Naive thymus-derived CD4-positive, alpha-beta T cell (primary cell): ENCODE results near the gene CCNI. TPM values are rescaled to one million over a fixed set of nuclear protein-coding genes. Genes with fewer than 3 reads are reported as not detected.
A peak's percentile ranks its signal among the peaks of the same experiment; 100 is the strongest.

Source experiments
- ATAC-seq: fragments of 150-1000 bp; cut with Tn5 transposase; 2 replicates; pipeline ENCODE4 v1.10.0; 2021; ENCODE audit warnings: mild to moderate bottlenecking, moderate library complexity
- CTCF ChIA-PET: fragments of 350-600 bp; sonication (Branson Sonifier 250); formaldehyde crosslinking; loops from one replicate; lab custom pipeline; 2021; ENCODE audit warnings: antibody characterized with exemption; lab: Charles Lee
- POLR2A ChIA-PET: fragments of 350-600 bp; sonication (Branson Sonifier 250); formaldehyde crosslinking; loops from one replicate; lab custom pipeline; 2021; ENCODE audit warnings: antibody characterized with exemption, inconsistent platforms; lab: Charles Lee
- DNase-seq, 9 donors: peaks; one replicate each; pipeline versions ENCODE4 v3.0.0 to v3.0.0-alpha.2; 2020 to 2022; ENCODE audit warnings: mixed read lengths in 1 of 9
- H3K27ac ChIP-seq: one replicate; pipeline ENCODE4 v1.7.0; 2013; ENCODE audit warnings: mild to moderate bottlenecking, low read depth, low read length, moderate library complexity
- H3K27me3 ChIP-seq, 2 donors: one replicate each; pipeline ENCODE4 v1.7.0; 2013; ENCODE audit warnings: low read length in 2 of 2, mild to moderate bottlenecking in 2 of 2, moderate library complexity in 2 of 2; ENCODE audit not compliant: control insufficient read depth in 2 of 2, insufficient read depth in 2 of 2
- H3K36me3 ChIP-seq, 3 experiments: 1 replicate in 2 of 3; 2 replicates in 1 of 3; pipeline ENCODE4 v1.7.0; 2013; ENCODE audit warnings: low read length in 3 of 3, mild to moderate bottlenecking in 3 of 3, moderate library complexity in 1 of 3; ENCODE audit not compliant: insufficient read depth in 3 of 3, control insufficient read depth in 2 of 3
- H3K4me1 ChIP-seq, 2 donors: one replicate each; pipeline ENCODE4 v1.7.0; 2013; ENCODE audit warnings: low read length in 2 of 2, mild to moderate bottlenecking in 2 of 2, moderate library complexity in 1 of 2; ENCODE audit not compliant: control insufficient read depth in 2 of 2, insufficient read depth in 2 of 2
- H3K4me3 ChIP-seq: 2 replicates; pipeline ENCODE4 v1.7.0; 2013; ENCODE audit warnings: mild to moderate bottlenecking, low read length
- H3K9me3 ChIP-seq, 3 experiments: 1 replicate in 2 of 3; 2 replicates in 1 of 3; pipeline ENCODE4 v1.7.0; 2013; ENCODE audit warnings: low read length in 3 of 3; ENCODE audit not compliant: control insufficient read depth in 2 of 3
- H3K27ac Mint-ChIP-seq, 9 donors: one replicate each; pipeline ENCODE4 v1.8.0; 2020 to 2022; ENCODE audit warnings: mixed read lengths in 9 of 9, mild to moderate bottlenecking in 8 of 9, moderate library complexity in 5 of 9, inconsistent platforms in 2 of 9
- H3K27me3 Mint-ChIP-seq, 5 donors: one replicate each; pipeline ENCODE4 v1.8.0; 2021 to 2022; ENCODE audit warnings: mixed read lengths in 5 of 5, mild to moderate bottlenecking in 1 of 5
- H3K36me3 Mint-ChIP-seq, 5 donors: one replicate each; pipeline ENCODE4 v1.8.0; 2020 to 2022; ENCODE audit warnings: mixed read lengths in 5 of 5, mild to moderate bottlenecking in 3 of 5, inconsistent platforms in 1 of 5
- H3K4me1 Mint-ChIP-seq, 7 donors: one replicate each; pipeline ENCODE4 v1.8.0; 2020 to 2022; ENCODE audit warnings: mixed read lengths in 7 of 7, mild to moderate bottlenecking in 3 of 7, inconsistent platforms in 1 of 7
- H3K4me3 Mint-ChIP-seq, 10 donors: one replicate each; pipeline ENCODE4 v1.8.0; 2020 to 2022; ENCODE audit warnings: mild to moderate bottlenecking in 10 of 10, mixed read lengths in 10 of 10, moderate library complexity in 6 of 10, inconsistent platforms in 2 of 10
- H3K9me3 Mint-ChIP-seq, 11 donors: one replicate each; pipeline ENCODE4 v1.8.0; 2020 to 2022; ENCODE audit warnings: mixed read lengths in 11 of 11, mild to moderate bottlenecking in 4 of 11, inconsistent platforms in 1 of 11, moderate library complexity in 1 of 11
- intact Hi-C, 2 donors: fragments of 100-400 bp; cut with micrococcal nuclease; formaldehyde crosslinking; loops; one replicate each; pipeline ENCODE4 v1.15.1; 2023
- polyA plus RNA-seq, 2 donors: library from polyadenylated mRNA; unstranded; fragments of 300-500 nt; fragmentation: Illumina TruSeq; gene quantifications; one replicate each; pipeline ENCODE4 v1.2.3, GENCODE V29; 2021
- total RNA-seq, 6 experiments: library from RNA in 5 of 6; stranded (reverse) in 5 of 6; gene quantifications; 1 replicate in 5 of 6; 2 replicates in 1 of 6; pipeline ENCODE4 v1.2.3 and lab custom pipeline; 2021 to 2026

Gene CCNI
- total and polyA plus RNA-seq, 7 experiments from 2014 or later, result 206 to 418 (median 345) TPM

- H3K4me1 ChIP-seq, result peaks cover 10 to 24% of the 10 kb centered on the region in 2 donors
- Mint-ChIP-seq H3K4me3 (peak overlapping the region in 4 of 10 donors; percentile 98 to 99 (median 99)), H3K27me3 (peaks cover 0 to 7% (median 0%) of the 10 kb centered on the region in 5 donors), H3K27ac (peak overlapping the region in 5 of 9 donors; percentile 100), H3K9me3 (peaks cover 0 to 9% (median 0%) of the 10 kb centered on the region in 11 donors), H3K36me3 (peaks cover 0 to 9% (median 0%) of the 10 kb centered on the region in 5 donors), H3K4me1 (peaks cover 22 to 52% (median 38%) of the 10 kb centered on the region in 7 donors)
- DNase-seq (peak in 2 of 9 donors; percentile 22 to 23), ATAC-seq (no peak)
- intact Hi-C loops, result loop anchor here (1.0 to 5.0 kb wide), 18 partner anchors 18 to 1700 kb away; partner anchors contain the start of genes RCHY1 (in 2 of the 2), THAP6 (in 2 of the 2), BMP2K (in 1 of the 2) and CNOT6L (in 1 of the 2)
- H3K27ac ChIP-seq, result peak overlapping the region; percentile 98
- H3K27me3 ChIP-seq, result no peaks in the 10 kb centered on the region
- H3K9me3 ChIP-seq, result no peaks in the 10 kb centered on the region
- ChIA-PET CTCF (interaction anchor here (0.6 to 0.9 kb wide), 4 partner anchors 23 to 123 kb away, joined by 3 to 4 read pairs (median 3); no protein-coding TSS in a partner anchor), POLR2A (interaction anchor here (0.6 to 3.2 kb wide), 15 partner anchors 8 to 127 kb away, joined by 3 to 38 read pairs (median 4); partner anchors contain the start of gene CCNG2)
- H3K4me3 ChIP-seq, result peak overlapping the region; percentile 86
- peaks cover 0 to 7% (median 0%) of the 10 kb centered on the region in 3 experiments for H3K36me3 ChIP-seq
Measured at GRCh38 chr4:77076889-77077635, 1.3 kb upstream of the CCNI start.

GRCh38 chr4:77074981-77075855 lies 571 bp downstream of the CCNI start:
- peaks cover 26 to 57% (median 39%) of the 10 kb centered on the region in 7 donors for H3K4me1 Mint-ChIP-seq

GRCh38 chr4:77074381-77074831 lies 1.4 kb downstream of the CCNI start:
- intact Hi-C loops, result loop anchor here (1.0 to 2.0 kb wide), 2 partner anchors 9 to 22 kb away; no protein-coding TSS in a partner anchor
- H3K4me3 ChIP-seq, result peak overlapping the region; percentile 40
- Mint-ChIP-seq H3K27me3 (peaks cover 0 to 7% (median 0%) of the 10 kb centered on the region in 5 donors), H3K27ac (no peak overlapping the region), H3K4me3 (no peak overlapping the region), H3K9me3 (peaks cover 0 to 9% (median 0%) of the 10 kb centered on the region in 11 donors), H3K36me3 (peaks cover 0 to 13% (median 4%) of the 10 kb centered on the region in 5 donors), H3K4me1 (peaks cover 32 to 64% (median 43%) of the 10 kb centered on the region in 7 donors)
- peaks cover 0 to 7% (median 0%) of the 10 kb centered on the region in 3 experiments for H3K36me3 ChIP-seq
- H3K27ac ChIP-seq, result peak overlapping the region; percentile 98
- ATAC-seq (no peak), DNase-seq (peak in 1 of 9 donors; percentile 24)
- H3K4me1 ChIP-seq, result peaks cover 14 to 28% of the 10 kb centered on the region in 2 donors
- ChIA-PET CTCF (interaction anchor here (1.1 kb wide), 2 partner anchors 21 to 80 kb away, joined by 3 to 6 read pairs; no protein-coding TSS in a partner anchor), POLR2A (interaction anchor here (1.1 to 3.2 kb wide), 5 partner anchors 10 to 926 kb away, joined by 3 to 38 read pairs (median 4); partner anchors contain the start of genes CCNG2 and NUP54)
- H3K27me3 ChIP-seq, result no peaks in the 10 kb centered on the region
- H3K9me3 ChIP-seq, result no peaks in the 10 kb centered on the region

More at GRCh38 chr4:77074981-77075855, 571 bp downstream of the CCNI start:
- H3K4me3 ChIP-seq, result peak overlapping the region; percentile 86
- H3K27me3 ChIP-seq, result no peaks in the 10 kb centered on the region
- POLR2A ChIA-PET, result interaction anchor here (0.7 to 3.2 kb wide), 5 partner anchors 23 to 927 kb away, joined by 3 to 38 read pairs (median 3); partner anchors contain the start of genes CCNG2 and NUP54
- no peaks in the 10 kb centered on the region for H3K9me3 ChIP-seq
- peak overlapping the region; percentile 98 for H3K27ac ChIP-seq
- Mint-ChIP-seq H3K36me3 (peaks cover 0 to 11% (median 0%) of the 10 kb centered on the region in 5 donors), H3K9me3 (peaks cover 0 to 9% (median 0%) of the 10 kb centered on the region in 11 donors), H3K27ac (peak overlapping the region in 5 of 9 donors; percentile 100), H3K27me3 (peaks cover 0 to 7% (median 0%) of the 10 kb centered on the region in 5 donors), H3K4me3 (peak overlapping the region in 4 of 10 donors; percentile 98 to 99 (median 99))
- CTCF ChIA-PET, result interaction anchor here (1.1 kb wide), 1 partner anchor 22 kb away, joined by 6 read pairs; no protein-coding TSS in a partner anchor
- peak; percentile 69 to 85 (median 76) for DNase-seq
- peak; percentile 76 for ATAC-seq
- peaks cover 0 to 7% (median 0%) of the 10 kb centered on the region in 3 experiments for H3K36me3 ChIP-seq
- intact Hi-C loops, result loop anchor here (1.0 to 5.0 kb wide), 11 partner anchors 10 to 1563 kb away; partner anchors contain the start of genes RCHY1 (in 2 of the 2), THAP6 (in 2 of the 2), CNOT6L (in 1 of the 2) and G3BP2 (in 1 of the 2)
- peaks cover 14 to 28% of the 10 kb centered on the region in 2 donors for H3K4me1 ChIP-seq

GRCh38 chr4:77073981-77074380 lies 1.8 kb downstream of the CCNI start:
- ChIA-PET CTCF (interaction anchor here (0.7 to 1.1 kb wide), 4 partner anchors 18 to 80 kb away, joined by 3 to 5 read pairs (median 3); no protein-coding TSS in a partner anchor), POLR2A (interaction anchor here (0.7 to 1.4 kb wide), 6 partner anchors 10 to 85 kb away, joined by 3 to 6 read pairs (median 4); partner anchors contain the start of gene CCNG2)
- Mint-ChIP-seq H3K4me3 (no peak overlapping the region), H3K36me3 (peaks cover 0 to 10% (median 4%) of the 10 kb centered on the region in 5 donors), H3K27me3 (peaks cover 0 to 7% (median 0%) of the 10 kb centered on the region in 5 donors), H3K27ac (no peak overlapping the region), H3K4me1 (peaks cover 30 to 63% (median 46%) of the 10 kb centered on the region in 7 donors), H3K9me3 (peaks cover 0 to 9% (median 0%) of the 10 kb centered on the region in 11 donors)
- no peak for DNase-seq
- no peaks in the 10 kb centered on the region for H3K27me3 ChIP-seq
- peaks cover 14 to 28% of the 10 kb centered on the region in 2 donors for H3K4me1 ChIP-seq
- ATAC-seq, result no peak
- peak overlapping the region; percentile 98 for H3K27ac ChIP-seq
- H3K9me3 ChIP-seq, result no peaks in the 10 kb centered on the region
- H3K4me3 ChIP-seq, result peak overlapping the region; percentile 40
- H3K36me3 ChIP-seq, result peaks cover 0 to 7% (median 0%) of the 10 kb centered on the region in 3 experiments
- intact Hi-C loops, result loop anchor here (1.0 to 2.0 kb wide), 2 partner anchors 9 to 21 kb away; no protein-coding TSS in a partner anchor

GRCh38 chr4:77073106-77073809 lies 2.5 kb downstream of the CCNI start:
- no peaks in the 10 kb centered on the region for H3K27me3 ChIP-seq
- intact Hi-C loops, result no loop called here
- Mint-ChIP-seq H3K27me3 (peaks cover 0 to 7% (median 0%) of the 10 kb centered on the region in 5 donors), H3K9me3 (peaks cover 0 to 9% (median 0%) of the 10 kb centered on the region in 11 donors), H3K27ac (no peak overlapping the region), H3K4me1 (peaks cover 32 to 65% (median 51%) of the 10 kb centered on the region in 7 donors), H3K4me3 (no peak overlapping the region), H3K36me3 (peaks cover 0 to 10% (median 6%) of the 10 kb centered on the region in 5 donors)
- ChIA-PET POLR2A (interaction anchor here (0.7 to 1.4 kb wide), 6 partner anchors 9 to 925 kb away, joined by 3 to 4 read pairs (median 4); partner anchors contain the start of genes CCNG2 and NUP54), CTCF (interaction anchor here (0.7 to 1.1 kb wide), 5 partner anchors 17 to 79 kb away, joined by 3 to 5 read pairs (median 3); no protein-coding TSS in a partner anchor)
- H3K36me3 ChIP-seq, result peaks cover 0 to 7% (median 0%) of the 10 kb centered on the region in 3 experiments
- peaks cover 14 to 30% of the 10 kb centered on the region in 2 donors for H3K4me1 ChIP-seq
- peak overlapping the region; percentile 40 for H3K4me3 ChIP-seq
- ATAC-seq (no peak), DNase-seq (no peak)
- H3K27ac ChIP-seq, result peak overlapping the region; percentile 98
- no peaks in the 10 kb centered on the region for H3K9me3 ChIP-seq
